ENCODE data around the gene ACTL7A.

DNA sequence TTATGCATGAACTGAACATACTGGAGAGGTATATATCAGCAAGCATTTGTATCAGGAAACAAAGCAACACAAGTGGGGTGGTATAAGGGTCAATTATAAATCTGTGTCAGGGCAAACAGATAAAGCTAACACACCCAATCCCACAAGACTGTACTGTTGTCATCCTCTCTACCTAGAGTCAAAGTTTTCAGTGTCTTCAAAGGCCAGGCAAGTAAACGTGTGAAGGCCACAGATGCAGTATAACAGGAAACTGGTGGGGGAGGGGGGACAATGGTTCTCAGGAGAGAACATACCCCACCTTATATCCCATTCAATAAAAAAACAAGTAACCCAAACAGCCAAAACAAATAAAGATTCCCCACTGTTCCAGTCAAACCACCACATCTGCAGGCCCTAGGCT, 49.8 kb downstream of the ACTL7A start:
- TF ChIP-seq, protein P1, sequence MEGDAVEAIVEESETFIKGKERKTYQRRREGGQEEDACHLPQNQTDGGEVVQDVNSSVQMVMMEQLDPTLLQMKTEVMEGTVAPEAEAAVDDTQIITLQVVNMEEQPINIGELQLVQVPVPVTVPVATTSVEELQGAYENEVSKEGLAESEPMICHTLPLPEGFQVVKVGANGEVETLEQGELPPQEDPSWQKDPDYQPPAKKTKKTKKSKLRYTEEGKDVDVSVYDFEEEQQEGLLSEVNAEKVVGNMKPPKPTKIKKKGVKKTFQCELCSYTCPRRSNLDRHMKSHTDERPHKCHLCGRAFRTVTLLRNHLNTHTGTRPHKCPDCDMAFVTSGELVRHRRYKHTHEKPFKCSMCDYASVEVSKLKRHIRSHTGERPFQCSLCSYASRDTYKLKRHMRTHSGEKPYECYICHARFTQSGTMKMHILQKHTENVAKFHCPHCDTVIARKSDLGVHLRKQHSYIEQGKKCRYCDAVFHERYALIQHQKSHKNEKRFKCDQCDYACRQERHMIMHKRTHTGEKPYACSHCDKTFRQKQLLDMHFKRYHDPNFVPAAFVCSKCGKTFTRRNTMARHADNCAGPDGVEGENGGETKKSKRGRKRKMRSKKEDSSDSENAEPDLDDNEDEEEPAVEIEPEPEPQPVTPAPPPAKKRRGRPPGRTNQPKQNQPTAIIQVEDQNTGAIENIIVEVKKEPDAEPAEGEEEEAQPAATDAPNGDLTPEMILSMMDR (optimal IDR thresholded peaks at IDR 0.05 in 1 of 3, IDR thresholded peaks at IDR 0.05 in 1 of 3, conservative IDR thresholded peaks at IDR 0.05 in 1 of 3; ENCODE audit: extremely low read depth in 1 of 3, insufficient read depth in 2 of 3, low read length in 3 of 3) = no peak
- TF ChIP-seq EZH2 (IDR thresholded peaks at IDR 0.05; ENCODE audit: low read length) = no peak

All from keratinocyte (primary cell).